H1 (cell line): Measurements from ENCODE around the gene HLA-A. TPM values are rescaled to one million over a fixed set of nuclear protein-coding genes. Genes with fewer than 3 reads are reported as not detected.

Experiments used
- CTCF ChIA-PET: fragments of 300-600 bp; sonication (Branson Sonifier 250); formaldehyde crosslinking; loops from one replicate; lab custom pipeline; 2021; ENCODE audit not compliant: partially characterized antibody; lab: Charles Lee
- POLR2A ChIA-PET: fragments of 300-600 bp; sonication (Branson Sonifier 250); formaldehyde crosslinking; loops from one replicate; lab custom pipeline; 2021; ENCODE audit warnings: inconsistent platforms; ENCODE audit not compliant: partially characterized antibody; lab: Charles Lee
- DNase-seq, 2 experiments: peaks; one replicate each; pipeline versions ENCODE4 v3.0.0 to v3.0.0-alpha.2; 2010 to 2022; ENCODE audit warnings: low spot score in 2 of 2, low read depth in 1 of 2, mixed read lengths in 1 of 2
- FAIRE-seq: peaks from 2 replicates; lab custom pipeline; 2011; peaks lifted over from hg19 to GRCh38; lab: Jason Lieb, UNC
- H2AFZ ChIP-seq: 2 replicates; pipeline ENCODE4 v1.8.1; 2012; ENCODE audit warnings: low read length, inconsistent platforms
- H2AK5ac ChIP-seq: 2 replicates; pipeline ENCODE4 v1.6.1; 2013; ENCODE audit warnings: low read depth, low read length
- H2BK120ac ChIP-seq: replicated peaks from 2 replicates; pipeline ENCODE3; 2013; ENCODE audit warnings: low read depth, low read length, inconsistent platforms
- H2BK12ac ChIP-seq: 2 replicates; pipeline ENCODE4 v1.6.1; 2013; ENCODE audit warnings: low read depth, low read length
- H2BK15ac ChIP-seq: 2 replicates; pipeline ENCODE4 v1.6.1; 2013; ENCODE audit warnings: low read length
- H2BK20ac ChIP-seq: 2 replicates; pipeline ENCODE4 v1.6.1; 2013; ENCODE audit warnings: low read length
- H2BK5ac ChIP-seq: 2 replicates; pipeline ENCODE4 v1.6.1; 2013; ENCODE audit warnings: low read depth, low read length
- H3K14ac ChIP-seq: 2 replicates; pipeline ENCODE4 v1.6.1; 2013; ENCODE audit warnings: inconsistent platforms; ENCODE audit not compliant: insufficient read length
- H3K18ac ChIP-seq: 2 replicates; pipeline ENCODE4 v1.6.1; 2013; ENCODE audit warnings: low read length; ENCODE audit errors: extremely low read depth
- H3K23ac ChIP-seq: 2 replicates; pipeline ENCODE4 v1.6.1; 2013; ENCODE audit warnings: inconsistent platforms; ENCODE audit not compliant: insufficient read length
- H3K23me2 ChIP-seq: 2 replicates; pipeline ENCODE4 v1.6.1; 2013; ENCODE audit warnings: low read depth, low read length
- H3K27ac ChIP-seq: 2 replicates; pipeline ENCODE4 v1.6.1; 2011; ENCODE audit warnings: low read depth, low read length, inconsistent platforms
- H3K27me3 ChIP-seq, 4 experiments: replicated peaks in 1 of 4; 1 replicate in 1 of 4; 2 replicates in 3 of 4; pipeline versions ENCODE4 v1.6.1 to v1.8.1; 2011 to 2013; ENCODE audit warnings: low read length in 3 of 4, mild to moderate bottlenecking in 3 of 4, inconsistent platforms in 2 of 4, mixed read lengths in 2 of 4, moderate library complexity in 1 of 4; ENCODE audit not compliant: control insufficient read depth in 3 of 4, insufficient read depth in 3 of 4; ENCODE audit errors: extremely low read depth in 1 of 4
- H3K36me3 ChIP-seq, 4 experiments: 2 replicates each; pipeline versions ENCODE4 v1.6.1 to v1.8.1; 2011 to 2013; ENCODE audit warnings: mild to moderate bottlenecking in 4 of 4, low read length in 3 of 4, moderate library complexity in 2 of 4, control low read depth in 1 of 4, inconsistent platforms in 1 of 4; ENCODE audit not compliant: insufficient read depth in 4 of 4, control insufficient read depth in 2 of 4
- H3K4ac ChIP-seq: replicated peaks from 2 replicates; pipeline ENCODE3; 2013; ENCODE audit warnings: low read length, low read depth, mixed read lengths, inconsistent platforms; ENCODE audit not compliant: insufficient read length
- H3K4me1 ChIP-seq, 4 experiments: replicated peaks in 1 of 4; 1 replicate in 1 of 4; 2 replicates in 3 of 4; pipeline versions ENCODE4 v1.6.1 to v1.8.1; 2011 to 2013; ENCODE audit warnings: low read length in 3 of 4, inconsistent platforms in 2 of 4, mixed read lengths in 1 of 4; ENCODE audit not compliant: insufficient read depth in 4 of 4, control insufficient read depth in 3 of 4
- H3K4me2 ChIP-seq, 2 experiments: 2 replicates each; pipeline versions ENCODE4 v1.6.1 to v1.8.1; 2011 to 2013; ENCODE audit warnings: low read depth in 2 of 2, low read length in 2 of 2, control low read depth in 1 of 2, inconsistent platforms in 1 of 2, mild to moderate bottlenecking in 1 of 2; ENCODE audit not compliant: insufficient read depth in 1 of 2
- H3K4me3 ChIP-seq, 4 experiments: fragments of 200-600, 300-600 bp in 1 of 4; sonication (generic), shearing (Covaris generic), sonication (Bioruptor Twin) in 1 of 4; 2 replicates each; pipeline versions ENCODE4 v1.5.1 to v1.8.1; 2011 to 2016; ENCODE audit warnings: low read length in 4 of 4, low read depth in 3 of 4, control low read depth in 2 of 4, inconsistent platforms in 2 of 4, mild to moderate bottlenecking in 2 of 4, mixed read lengths in 1 of 4, moderate library complexity in 1 of 4; ENCODE audit not compliant: insufficient read depth in 2 of 4; ENCODE audit errors: extremely low read depth in 1 of 4
- H3K56ac ChIP-seq: replicated peaks from 2 replicates; pipeline ENCODE3; 2013; ENCODE audit warnings: low read depth, mild to moderate bottlenecking, mixed read lengths, low read length, inconsistent platforms; ENCODE audit not compliant: insufficient read length
- H3K79me1 ChIP-seq: 2 replicates; pipeline ENCODE4 v1.6.1; 2013; ENCODE audit warnings: low read depth, low read length, control low read depth
- H3K79me2 ChIP-seq, 2 experiments: 2 replicates each; pipeline versions ENCODE4 v1.6.1 to v1.8.1; 2012 to 2013; ENCODE audit warnings: low read length in 2 of 2, mild to moderate bottlenecking in 2 of 2, inconsistent platforms in 1 of 2; ENCODE audit not compliant: insufficient read depth in 2 of 2, control insufficient read depth in 1 of 2
- H3K9ac ChIP-seq, 4 experiments: replicated peaks in 1 of 4; 1 replicate in 1 of 4; 2 replicates in 3 of 4; pipeline versions ENCODE4 v1.6.1 to v1.8.1; 2011 to 2013; ENCODE audit warnings: low read depth in 3 of 4, low read length in 3 of 4, control low read depth in 2 of 4, mild to moderate bottlenecking in 2 of 4, moderate library complexity in 2 of 4, inconsistent platforms in 1 of 4; ENCODE audit errors: extremely low read depth in 1 of 4
- H3K9me3 ChIP-seq, 2 experiments: 2 replicates each; pipeline versions ENCODE4 v1.6.1 to v1.8.1; 2012 to 2013; ENCODE audit warnings: mild to moderate bottlenecking in 2 of 2, moderate library complexity in 2 of 2, control low read depth in 1 of 2, inconsistent platforms in 1 of 2, low read depth in 1 of 2, low read length in 1 of 2, mixed read lengths in 1 of 2; ENCODE audit not compliant: insufficient read depth in 2 of 2
- H4K20me1 ChIP-seq, 2 experiments: replicated peaks in 1 of 2; 2 replicates each; pipeline versions ENCODE3 to v1.8.1; 2011 to 2013; ENCODE audit warnings: inconsistent platforms in 2 of 2, low read length in 2 of 2, mild to moderate bottlenecking in 1 of 2; ENCODE audit not compliant: insufficient read depth in 2 of 2, control insufficient read depth in 1 of 2
- H4K5ac ChIP-seq: 2 replicates; pipeline ENCODE4 v1.6.1; 2013; ENCODE audit warnings: low read length, low read depth, mixed read lengths, inconsistent platforms; ENCODE audit not compliant: insufficient read length
- H4K8ac ChIP-seq: 2 replicates; pipeline ENCODE4 v1.8.0; 2013; ENCODE audit warnings: mild to moderate bottlenecking, moderate library complexity, low read length, inconsistent platforms; ENCODE audit not compliant: insufficient read depth; ENCODE audit errors: extremely low read depth
- H4K91ac ChIP-seq: replicated peaks from 2 replicates; pipeline ENCODE3; 2013; ENCODE audit warnings: low read length, mixed read lengths, inconsistent platforms; ENCODE audit not compliant: insufficient read length
- CTCF ChIP-seq, 3 experiments: IDR thresholded peaks; 1 replicate in 2 of 3; 2 replicates in 1 of 3; pipeline versions ENCODE4 v1.5.1 to v1.6.1; 2011; ENCODE audit warnings: low read length in 3 of 3, mild to moderate bottlenecking in 3 of 3, inconsistent platforms in 2 of 3, low read depth in 1 of 3, moderate library complexity in 1 of 3; ENCODE audit not compliant: insufficient read depth in 1 of 3; ENCODE audit errors: control extremely low read depth in 1 of 3
- E2F6 ChIP-seq: IDR thresholded peaks from 2 replicates; pipeline ENCODE4 v1.6.1; 2012; ENCODE audit warnings: inconsistent platforms
- POU5F1 ChIP-seq: IDR thresholded peaks from 2 replicates; pipeline ENCODE4 v1.6.1; 2011; ENCODE audit warnings: low read depth, mild to moderate bottlenecking, low read length, moderate library complexity
- SAP30 ChIP-seq: fragments of 300-600 bp; sonication (generic); IDR thresholded peaks from 2 replicates; pipeline ENCODE4 v1.7.1; 2012; ENCODE audit warnings: low read length, moderate library complexity, mild to moderate bottlenecking, inconsistent platforms; ENCODE audit not compliant: insufficient read depth, insufficient replicate concordance
- WGBS, 2 experiments: shearing (Covaris generic) in 1 of 2; methylation state at CpG; one replicate each; pipeline versions ENCODE4 v1.1.6 to v1.1.7; 2013 to 2015; ENCODE audit warnings: low lambda C conversion rate in 2 of 2, mixed read lengths in 2 of 2, inconsistent platforms in 1 of 2, low coverage in 1 of 2, missing lambda C conversion rate in 1 of 2; ENCODE audit not compliant: insufficient replicate concordance in 2 of 2, insufficient coverage in 1 of 2, insufficient read length in 1 of 2; ENCODE audit errors: extremely low coverage in 1 of 2, missing lambda C conversion rate in 1 of 2; 5-methylcytosine and 5-hydroxymethylcytosine counted together
- polyA plus RNA-seq, 7 experiments: library from polyadenylated mRNA; depleted of rRNA in 3 of 7; stranded (reverse) in 5 of 7; unstranded in 2 of 7; fragments of >200 nt in 5 of 7; fragments of 200-250 nt in 2 of 7; gene quantifications; 1 replicate in 5 of 7; 2 replicates in 1 of 7; 4 replicates in 1 of 7; pipeline versions ENCODE4 v1.2.1 to v1.2.3, GENCODE V29; 2011 to 2013; ENCODE audit warnings: missing spikeins in 2 of 7, mixed read lengths in 2 of 7
- total RNA-seq: library from RNA; stranded (reverse); fragmentation: NEBNext Ultra II Directional; extraction: Animal tissue kit (Norgen Biotek cat#: 25700); gene quantifications from 2 replicates; pipeline ENCODE4 v1.2.1, GENCODE V29; 2021
- TF ChIP-seq, protein P1 (sequence below): IDR thresholded peaks from 2 replicates; pipeline ENCODE4 v1.6.1; 2011; ENCODE audit warnings: low read depth, mild to moderate bottlenecking, low read length; ENCODE audit not compliant: insufficient read depth

HLA-A gene
- total and polyA plus RNA-seq, 2 of the 8 experiments (the other 6 are each of a cell fraction or from before 2014, with no cell fraction given) = 221 to 474 TPM

GRCh38 chr6:29926413-29927274 is 15.7 kb upstream of the HLA-A start:
- peaks cover 0 to 2% (median 0%) of the 10 kb centered on the region in 4 experiments; a peak in 1 of 7 replicates for H3K4me1 ChIP-seq
- no peaks in the 10 kb centered on the region for H3K79me2 ChIP-seq
- no peak overlapping the region for H3K4ac ChIP-seq
- no peak overlapping the region; the same call in 1 of the 2 replicates for H2BK5ac ChIP-seq
- CTCF ChIA-PET = interaction anchor here (1.5 kb wide), 1 partner anchor 78 kb away, joined by 3 read pairs; no protein-coding TSS in a partner anchor
- no peaks in the 10 kb centered on the region for H3K36me3 ChIP-seq
- peak overlapping the region in 3 of 4 experiments; percentile 12 to 59 (median 46); a peak in 5 of 8 replicates for H3K4me3 ChIP-seq
- no peak overlapping the region for H3K14ac ChIP-seq
- H3K9ac ChIP-seq = no peak overlapping the region; a peak in 1 of 7 replicates
- peaks cover 9% of the 10 kb centered on the region for H3K23me2 ChIP-seq
- H4K5ac ChIP-seq = no peak overlapping the region
- no peak overlapping the region; the same call in 1 of the 2 replicates for H4K8ac ChIP-seq
- 85% methylated on average over 50 of the region's 82 CpGs; no CpG with 5 or more reads in 1 of the 2 experiments for WGBS, 2 experiments
- H2BK12ac ChIP-seq = 0 out of 2 replicates have a peak overlapping the region, but pooled peaks have one; percentile 39
- no peak overlapping the region; the same call in 1 of the 2 replicates for H2AFZ ChIP-seq
- no peak overlapping the region for H3K56ac ChIP-seq
- no peak overlapping the region for H2BK120ac ChIP-seq
- H2BK20ac ChIP-seq = no peak overlapping the region
- H3K18ac ChIP-seq = peak overlapping the region; percentile 48; the same call in 1 of the 2 replicates
- H2BK15ac ChIP-seq = peak overlapping the region; percentile 46; the same call in 1 of the 2 replicates
- H3K27ac ChIP-seq = no peak overlapping the region
- no peaks in the 10 kb centered on the region for H3K79me1 ChIP-seq
- no peaks in the 10 kb centered on the region for H4K20me1 ChIP-seq
- no peaks in the 10 kb centered on the region; a peak in 2 of 7 replicates for H3K27me3 ChIP-seq
- H3K4me2 ChIP-seq = peak overlapping the region; percentile 28 to 75; a peak in 3 of 4 replicates
- FAIRE-seq (no peak), DNase-seq (peak in 1 of 2 experiments; percentile 64)
- H3K23ac ChIP-seq = no peak overlapping the region
- POLR2A ChIA-PET = interaction anchor here (1.0 to 1.2 kb wide), 2 partner anchors 13 to 15 kb away, joined by 3 to 5 read pairs; partner anchors contain the start of gene HLA-A
- H4K91ac ChIP-seq = no peak overlapping the region
- H2AK5ac ChIP-seq = no peak overlapping the region
- no peaks in the 10 kb centered on the region; a peak in 2 of 4 replicates for H3K9me3 ChIP-seq
- TF ChIP-seq, protein P1, sequence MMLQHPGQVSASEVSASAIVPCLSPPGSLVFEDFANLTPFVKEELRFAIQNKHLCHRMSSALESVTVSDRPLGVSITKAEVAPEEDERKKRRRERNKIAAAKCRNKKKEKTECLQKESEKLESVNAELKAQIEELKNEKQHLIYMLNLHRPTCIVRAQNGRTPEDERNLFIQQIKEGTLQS = no peak
- TF ChIP-seq CTCF (IDR thresholded peaks at IDR 0.05; ENCODE audit: control extremely low read depth in 1 of 3, insufficient read depth in 1 of 3, low read depth in 1 of 3, low read length in 3 of 3) (no peak), SAP30 (no peak), POU5F1 (no peak), E2F6 (no peak)
